HG03159 (cell line): ENCODE measurements around the gene TECPR1.

Experiments used
- ATAC-seq: cut with Tn5 transposase; IDR thresholded peaks from one replicate; pipeline ENCODE4 v1.9.1; 2021; ENCODE audit warnings: mild to moderate bottlenecking, moderate library complexity; ENCODE audit not compliant: unreplicated experiment

Gene TECPR1, protein sequence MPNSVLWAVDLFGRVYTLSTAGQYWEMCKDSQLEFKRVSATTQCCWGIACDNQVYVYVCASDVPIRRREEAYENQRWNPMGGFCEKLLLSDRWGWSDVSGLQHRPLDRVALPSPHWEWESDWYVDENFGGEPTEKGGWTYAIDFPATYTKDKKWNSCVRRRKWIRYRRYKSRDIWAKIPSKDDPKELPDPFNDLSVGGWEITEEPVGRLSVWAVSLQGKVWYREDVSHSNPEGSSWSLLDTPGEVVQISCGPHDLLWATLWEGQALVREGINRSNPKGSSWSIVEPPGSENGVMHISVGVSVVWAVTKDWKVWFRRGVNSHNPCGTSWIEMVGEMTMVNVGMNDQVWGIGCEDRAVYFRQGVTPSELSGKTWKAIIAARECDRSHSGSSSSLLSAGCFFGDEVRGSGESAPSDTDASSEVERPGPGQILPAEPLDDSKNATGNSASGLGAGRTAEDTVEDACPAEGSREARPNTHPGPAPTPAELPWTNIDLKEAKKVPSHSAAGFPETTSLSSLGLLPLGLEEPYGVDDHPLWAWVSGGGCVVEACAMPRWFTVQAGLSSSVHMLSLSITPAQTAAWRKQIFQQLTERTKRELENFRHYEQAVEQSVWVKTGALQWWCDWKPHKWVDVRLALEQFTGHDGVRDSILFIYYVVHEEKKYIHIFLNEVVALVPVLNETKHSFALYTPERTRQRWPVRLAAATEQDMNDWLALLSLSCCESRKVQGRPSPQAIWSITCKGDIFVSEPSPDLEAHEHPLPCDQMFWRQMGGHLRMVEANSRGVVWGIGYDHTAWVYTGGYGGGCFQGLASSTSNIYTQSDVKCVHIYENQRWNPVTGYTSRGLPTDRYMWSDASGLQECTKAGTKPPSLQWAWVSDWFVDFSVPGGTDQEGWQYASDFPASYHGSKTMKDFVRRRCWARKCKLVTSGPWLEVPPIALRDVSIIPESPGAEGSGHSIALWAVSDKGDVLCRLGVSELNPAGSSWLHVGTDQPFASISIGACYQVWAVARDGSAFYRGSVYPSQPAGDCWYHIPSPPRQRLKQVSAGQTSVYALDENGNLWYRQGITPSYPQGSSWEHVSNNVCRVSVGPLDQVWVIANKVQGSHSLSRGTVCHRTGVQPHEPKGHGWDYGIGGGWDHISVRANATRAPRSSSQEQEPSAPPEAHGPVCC

DNA sequence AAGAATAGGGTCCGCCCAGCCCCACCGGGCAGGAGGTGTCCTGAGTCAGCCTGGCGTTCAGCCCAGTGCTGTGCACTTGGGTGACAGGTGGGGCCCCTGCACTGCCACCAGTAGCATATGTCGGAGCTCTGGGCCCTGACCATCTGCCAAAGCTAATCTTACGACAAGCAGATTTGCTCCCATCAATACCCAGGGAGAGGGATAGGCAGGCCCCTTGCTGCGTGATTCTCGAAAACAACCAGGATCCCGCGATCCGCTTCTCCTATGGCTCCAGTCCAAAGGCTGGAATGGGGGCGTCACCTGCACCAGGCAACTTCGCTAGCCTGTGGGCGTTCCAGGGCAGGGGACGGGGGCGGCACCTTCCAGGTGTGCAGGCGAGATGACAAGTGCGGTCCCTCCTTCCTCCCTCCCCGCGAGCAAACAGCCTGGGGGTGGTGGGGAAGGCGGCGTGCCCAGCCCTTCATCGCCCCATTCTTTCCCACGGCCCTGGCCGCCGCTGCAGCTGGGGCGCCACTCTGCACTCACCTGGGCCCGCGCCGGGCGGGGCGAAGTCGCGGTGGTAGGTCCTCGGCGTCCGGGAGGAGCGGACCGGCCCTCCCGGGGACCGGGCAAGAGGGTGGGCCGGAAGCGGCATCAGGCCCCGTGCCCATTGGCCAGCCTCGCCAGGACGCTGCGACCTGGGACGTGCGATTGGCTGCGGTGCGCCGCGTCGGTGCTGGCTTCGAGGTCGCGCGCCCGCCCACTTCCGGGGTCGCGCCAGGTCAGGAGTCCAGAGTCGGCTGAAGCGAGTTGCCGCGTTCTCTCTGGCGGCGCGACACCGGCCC is at the start of gene TECPR1:
TSS of gene TECPR1 (minus strand) at position 632 of the 824 bp plus-strand sequence. CDS start 6,086 bp downstream, outside the sequence.
- ATAC-seq = peak; percentile 97

- no peak for ATAC-seq
Observed at GRCh38 chr7:98300595-98301372, 48.8 kb upstream of the TECPR1 start.

GRCh38 chr7:98297626-98298286 is 45.7 kb upstream of the TECPR1 start:
- ATAC-seq = no peak

DNA sequence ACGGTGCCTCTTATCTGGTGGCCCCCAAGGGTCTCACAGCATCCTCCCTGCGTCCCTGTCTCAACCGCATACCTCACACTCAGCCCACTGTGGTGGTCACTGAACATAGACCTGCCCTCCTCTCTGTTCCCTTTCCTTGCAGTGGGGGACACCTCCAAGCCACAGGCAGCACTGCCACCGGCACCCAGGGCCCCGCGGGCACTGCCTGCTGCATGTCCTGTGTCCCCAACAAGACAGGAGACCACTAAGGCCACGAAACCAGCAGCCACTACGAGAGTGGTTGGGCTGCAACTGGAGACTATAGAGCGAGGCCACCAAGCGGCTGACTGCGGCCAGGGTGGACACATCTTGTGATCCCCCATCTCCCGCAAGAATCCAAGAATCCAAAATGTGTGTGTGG is 44.8 kb upstream of the TECPR1 start:
- no peak for ATAC-seq

DNA sequence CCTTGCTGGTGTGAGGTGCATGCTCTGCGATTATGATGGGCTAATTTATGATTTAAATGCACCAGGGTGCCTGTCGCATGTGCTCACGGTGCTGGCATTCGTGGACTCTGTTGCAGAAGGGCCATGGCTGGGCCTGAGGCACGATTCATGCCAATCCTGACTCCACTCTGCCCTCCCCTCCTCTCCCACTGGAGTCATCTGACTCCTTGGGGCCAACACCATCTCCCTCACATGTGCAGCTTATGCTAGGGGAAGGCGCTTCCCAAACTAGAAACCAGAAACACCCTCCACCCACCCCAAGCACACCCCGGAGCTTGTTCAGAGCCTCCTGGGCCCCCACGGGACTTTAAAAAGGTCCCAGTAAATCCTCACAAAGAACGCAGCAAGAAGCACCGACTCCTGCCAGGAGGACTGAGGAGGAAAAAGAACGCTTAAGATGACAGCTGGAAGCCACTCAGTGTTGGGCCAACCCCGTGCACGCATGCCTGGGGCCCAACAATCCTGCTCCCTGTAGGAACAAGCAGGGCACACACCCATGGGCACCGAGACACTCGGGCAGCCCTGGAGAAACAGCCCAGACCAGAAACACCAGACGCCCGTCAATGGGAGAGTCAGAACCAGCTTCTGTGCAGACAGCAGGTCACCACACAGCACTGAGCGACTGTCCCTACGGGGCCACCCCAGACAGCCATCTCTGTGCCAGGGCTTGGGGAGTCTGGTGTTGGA is 43.6 kb upstream of the TECPR1 start:
- ATAC-seq = no peak

DNA sequence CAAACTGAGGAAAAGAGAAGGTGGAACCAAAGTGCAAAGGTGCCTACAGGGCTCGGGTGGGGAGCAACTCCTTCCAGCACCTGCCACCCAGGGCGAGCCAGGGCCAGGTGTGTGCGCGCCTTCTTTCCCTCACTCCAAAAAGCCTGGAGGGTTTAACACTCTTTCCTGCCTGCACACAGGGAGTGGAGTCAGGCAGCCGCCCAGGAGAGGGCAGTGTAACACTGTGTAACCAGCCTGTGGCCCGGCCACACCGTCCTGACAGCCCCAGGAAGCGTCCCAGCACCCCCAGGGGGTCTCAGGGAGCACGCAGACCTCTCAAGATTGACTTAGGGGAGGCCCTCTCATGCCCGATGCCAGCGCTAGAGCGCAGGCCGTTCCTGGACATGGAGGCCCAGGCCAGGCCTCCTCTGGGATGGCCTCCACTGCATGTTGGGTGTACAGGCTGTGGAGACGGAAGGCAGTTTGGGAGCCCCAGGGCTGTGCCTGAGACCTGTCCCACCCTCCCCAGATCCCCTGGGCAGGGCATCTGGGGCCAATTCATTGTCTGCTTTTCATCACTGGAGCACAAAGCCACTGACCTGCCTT is 42.9 kb upstream of the TECPR1 start:
- ATAC-seq = peak; percentile 56

DNA sequence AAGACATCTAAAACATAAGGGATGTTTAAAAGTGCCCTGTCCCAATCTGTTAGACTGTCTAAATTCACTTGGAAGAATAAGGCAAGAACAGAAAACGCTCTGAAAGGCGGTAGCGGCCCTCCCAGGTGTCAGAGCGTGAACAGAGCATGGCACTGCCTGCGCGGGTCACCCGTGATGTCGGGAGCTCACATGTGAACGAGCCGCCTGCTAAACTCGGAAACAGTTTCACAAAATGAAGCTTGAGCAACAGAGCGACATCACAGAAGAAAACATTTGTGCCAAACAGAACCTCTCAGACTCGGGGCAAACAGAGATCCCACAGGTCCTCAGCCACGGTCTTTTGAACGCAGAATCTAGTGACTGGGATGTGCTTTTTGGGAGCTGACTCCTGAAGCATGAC is 42.3 kb upstream of the TECPR1 start:
- no peak for ATAC-seq

- no peak for ATAC-seq
Observed at GRCh38 chr7:98293746-98294145, 41.7 kb upstream of the TECPR1 start.

DNA sequence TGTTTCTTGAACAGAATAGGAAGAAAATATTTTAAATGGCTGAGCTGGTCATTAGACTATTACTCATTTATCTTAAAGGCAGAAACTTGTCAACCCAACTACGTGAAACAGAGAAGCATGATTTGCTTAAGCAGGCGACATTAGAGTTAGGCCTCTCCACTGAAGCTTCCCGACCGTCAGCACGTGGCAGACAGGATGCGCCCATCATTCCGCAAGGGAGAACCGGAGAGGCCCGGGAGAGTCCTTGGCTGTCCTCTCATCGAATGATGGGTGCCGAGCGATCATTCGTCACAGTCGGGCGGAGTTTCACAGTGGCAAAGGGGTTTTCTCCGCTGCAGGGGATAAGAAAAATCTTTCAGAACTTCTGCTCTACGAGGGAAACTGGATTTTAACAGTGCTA is 41.2 kb upstream of the TECPR1 start:
- ATAC-seq = no peak

- ATAC-seq = no peak
Observed at GRCh38 chr7:98291717-98292116, 39.7 kb upstream of the TECPR1 start.

DNA sequence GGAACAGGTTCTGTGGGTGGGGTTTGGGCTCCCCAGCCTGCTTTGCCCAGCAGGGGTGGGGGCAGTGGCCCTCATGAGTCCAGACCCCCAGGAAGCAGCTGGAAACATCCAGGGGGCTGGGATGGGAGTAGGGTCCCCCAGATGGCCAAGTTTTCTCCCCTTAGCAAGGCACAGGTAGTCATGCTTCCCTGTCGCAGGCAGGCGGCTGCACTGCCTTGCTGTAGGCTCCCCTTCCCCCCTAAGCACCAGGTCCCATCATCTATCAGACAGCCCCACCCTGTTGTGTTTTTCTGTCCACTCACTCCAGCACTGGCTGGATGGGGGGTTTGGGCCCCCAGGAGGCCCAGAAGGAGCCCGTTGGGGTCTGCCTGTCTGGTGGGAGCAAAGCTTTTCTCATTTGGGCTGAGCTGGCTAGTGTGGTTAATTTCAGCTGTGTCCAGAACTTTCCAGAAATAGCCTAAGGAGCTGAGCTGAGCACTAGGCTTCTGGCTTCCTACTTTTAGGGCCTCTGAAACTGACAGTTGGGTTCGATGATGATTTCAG is 37.4 kb upstream of the TECPR1 start:
- ATAC-seq = no peak

- ATAC-seq = no peak
Observed at GRCh38 chr7:98288064-98288823, 36.2 kb upstream of the TECPR1 start.

GRCh38 chr7:98287486-98287959 is 35.5 kb upstream of the TECPR1 start:
- ATAC-seq = no peak

- no peak for ATAC-seq
Observed at GRCh38 chr7:98286701-98287485, 34.9 kb upstream of the TECPR1 start.

GRCh38 chr7:98286093-98286539 is 34.1 kb upstream of the TECPR1 start:
- ATAC-seq = no peak
